Progenitor cell of endocrine pancreas (in vitro differentiated cells): ENCODE measurements around the gene SLCO1B1. TPM values are rescaled to one million over a fixed set of nuclear protein-coding genes. Genes with fewer than 3 reads are reported as not detected.
"Not testable (repeated sequence)": the region's sequence is repeated elsewhere in the genome, so short reads cannot be mapped to it uniquely, and the experiment has no call there.

Experiments
- DNase-seq: peaks from one replicate; pipeline ENCODE4 v3.0.0; 2021; ENCODE audit warnings: low spot score; ENCODE audit not compliant: unreplicated experiment
- H3K27ac Mint-ChIP-seq: 2 replicates; pipeline ENCODE4 v1.8.0; 2021; ENCODE audit warnings: mild to moderate bottlenecking, moderate library complexity, mixed read lengths
- H3K27me3 Mint-ChIP-seq: 2 replicates; pipeline ENCODE4 v1.8.0; 2021; ENCODE audit warnings: mixed read lengths
- H3K36me3 Mint-ChIP-seq: 2 replicates; pipeline ENCODE4 v1.8.0; 2022; ENCODE audit warnings: mixed read lengths; ENCODE audit not compliant: insufficient read depth
- H3K4me1 Mint-ChIP-seq: 2 replicates; pipeline ENCODE4 v1.8.0; 2021; ENCODE audit warnings: low read depth, mixed read lengths
- H3K4me3 Mint-ChIP-seq: 2 replicates; pipeline ENCODE4 v1.8.0; 2021; ENCODE audit warnings: low read depth, mild to moderate bottlenecking, moderate library complexity, mixed read lengths
- H3K9me3 Mint-ChIP-seq: 2 replicates; pipeline ENCODE4 v1.8.0; 2021; ENCODE audit warnings: low read depth, mixed read lengths
- CTCF ChIP-seq: fragments of 200-600 bp; sonication (generic); IDR thresholded peaks from one replicate; pipeline ENCODE4 v1.5.0; 2021; ENCODE audit warnings: antibody characterized with exemption, mild to moderate bottlenecking; ENCODE audit not compliant: unreplicated experiment
- long read RNA-seq: library from polyadenylated mRNA; unstranded; transcript quantifications from one replicate; pipeline ENCODE4 v2.0.0, GENCODE V29; 2020
- total RNA-seq: library from RNA; stranded (reverse); gene quantifications from 2 replicates; pipeline ENCODE4 v1.2.1, GENCODE V29; 2021

SLCO1B1 gene
- total RNA-seq: 0.17 and 0.69 TPM in 2 replicates
- long read RNA-seq, partial matches to known transcripts: 0 of 6 reads
- long read RNA-seq, other reads (novel, unspliced or antisense): 6 of 6 reads

GRCh38 chr12:21130998-21131397 is at the start of gene SLCO1B1:
Gene SLCO1B1 (plus strand): TSS chr12:21131194. CDS start chr12:21141575, 10,381 bp downstream.
- H3K36me3 Mint-ChIP-seq: no peaks in the 10 kb centered on the region
- DNase-seq: no peak
- H3K4me3 Mint-ChIP-seq: no peak within 1 kb of the TSS
- no peaks in the 10 kb centered on the region for H3K27me3 Mint-ChIP-seq
- peaks cover 8% of the 10 kb centered on the region for H3K9me3 Mint-ChIP-seq
- no peak within 1 kb of the TSS for H3K27ac Mint-ChIP-seq
- peaks cover 3% of the 10 kb centered on the region for H3K4me1 Mint-ChIP-seq
- TF ChIP-seq CTCF: no peak

DNA sequence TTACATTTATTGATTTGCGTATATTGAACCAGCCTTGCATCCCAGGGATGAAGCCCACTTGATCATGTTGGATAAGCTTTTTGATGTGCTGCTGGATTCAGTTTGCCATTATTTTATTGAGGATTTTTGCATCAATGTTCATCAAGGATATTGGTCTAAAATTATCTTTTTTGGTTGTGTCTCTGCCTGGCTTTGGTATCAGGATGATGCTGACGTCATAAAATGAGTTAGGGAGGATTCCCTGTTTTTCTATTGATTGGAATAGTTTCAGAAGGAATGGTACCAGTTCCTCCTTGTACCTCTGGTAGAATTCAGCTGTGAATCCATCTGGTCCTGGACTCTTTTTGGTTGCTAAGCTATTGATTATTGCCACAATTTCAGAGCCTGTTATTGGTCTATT is 46.2 kb upstream of the SLCO1B1 start:
- H3K27me3 Mint-ChIP-seq: not testable (repeated sequence)
- peaks cover 15% of the 10 kb centered on the region for H3K9me3 Mint-ChIP-seq

GRCh38 chr12:21111732-21112131 is 19.3 kb upstream of the SLCO1B1 start:
- Mint-ChIP-seq H3K4me1 (peaks cover 4% of the 10 kb centered on the region), H3K9me3 (peaks cover 10% of the 10 kb centered on the region), H3K27ac (no peak overlapping the region), H3K4me3 (no peak overlapping the region), H3K27me3 (peaks cover 3% of the 10 kb centered on the region), H3K36me3 (no peaks in the 10 kb centered on the region)
- no peak for TF ChIP-seq CTCF
- DNase-seq: no peak

More for the DNA sequence above, 46.2 kb upstream of the SLCO1B1 start:
- not testable (repeated sequence) for H3K27ac Mint-ChIP-seq, DNase-seq, H3K36me3 Mint-ChIP-seq, H3K4me1 Mint-ChIP-seq, H3K4me3 Mint-ChIP-seq

DNA sequence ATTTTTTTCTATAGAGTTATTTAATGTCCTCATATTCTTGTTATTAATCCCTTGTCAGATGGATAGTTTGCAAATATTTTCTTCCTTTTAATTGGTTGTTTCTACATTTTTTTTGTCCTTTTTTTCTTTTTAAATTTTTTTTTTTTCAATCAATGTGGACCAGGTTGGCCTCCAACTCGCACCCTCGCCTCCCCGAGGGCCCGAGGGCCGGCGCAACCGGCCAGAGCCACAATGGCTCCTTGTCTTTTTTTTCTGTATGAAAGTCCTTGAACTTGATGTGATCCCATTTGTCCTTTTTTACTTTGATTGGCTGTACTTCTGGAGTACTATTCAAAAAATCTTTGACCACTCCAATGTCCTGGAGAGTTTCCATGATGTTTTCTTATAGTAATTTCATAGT is 17.7 kb upstream of the SLCO1B1 start:
- Mint-ChIP-seq H3K9me3 (peaks cover 10% of the 10 kb centered on the region), H3K27me3 (peaks cover 2% of the 10 kb centered on the region), H3K4me3 (no peak overlapping the region), H3K36me3 (no peaks in the 10 kb centered on the region), H3K4me1 (peaks cover 4% of the 10 kb centered on the region), H3K27ac (no peak overlapping the region)
- no peak for TF ChIP-seq CTCF
- DNase-seq: no peak

- DNase-seq: no peak
- no peaks in the 10 kb centered on the region for H3K27me3 Mint-ChIP-seq
- no peaks in the 10 kb centered on the region for H3K4me1 Mint-ChIP-seq
- peaks cover 4% of the 10 kb centered on the region for H3K9me3 Mint-ChIP-seq
- TF ChIP-seq CTCF: no peak
- H3K27ac Mint-ChIP-seq: no peak overlapping the region
- H3K4me3 Mint-ChIP-seq: no peak overlapping the region
- no peaks in the 10 kb centered on the region for H3K36me3 Mint-ChIP-seq
These were observed 13.0 kb upstream of the SLCO1B1 start for GRCh38 chr12:21117995-21118394.

DNA sequence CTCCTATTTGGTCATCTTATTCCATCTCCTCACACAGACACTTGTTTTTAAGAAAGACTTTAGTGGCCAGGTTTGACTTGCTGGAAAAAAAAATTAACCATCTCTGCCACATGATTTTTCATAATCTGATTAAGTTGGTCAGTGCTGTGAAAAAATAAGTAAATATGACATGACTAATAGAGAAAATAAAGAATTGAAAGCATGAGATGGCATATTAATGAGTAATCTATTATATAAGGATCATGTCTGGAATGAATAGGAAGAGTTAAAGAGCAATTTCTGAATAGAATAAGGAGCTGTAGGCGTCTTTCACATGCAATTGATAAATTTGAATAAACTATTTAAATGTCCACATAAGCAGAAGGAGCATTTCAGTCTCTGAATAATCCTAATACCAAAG is 12.2 kb upstream of the SLCO1B1 start:
- Mint-ChIP-seq H3K9me3 (peaks cover 3% of the 10 kb centered on the region), H3K36me3 (no peaks in the 10 kb centered on the region), H3K27ac (no peak overlapping the region), H3K4me1 (no peaks in the 10 kb centered on the region), H3K27me3 (no peaks in the 10 kb centered on the region), H3K4me3 (no peak overlapping the region)
- no peak for TF ChIP-seq CTCF
- DNase-seq: no peak
